K562 (cell line): ENCODE measurements around the gene NRAP. TPM values are rescaled to one million over a fixed set of nuclear protein-coding genes. Genes with fewer than 3 reads are reported as not detected.

Experiments
- ATAC-seq: fragments of 200-7000 bp; cut with Tn5 transposase; 3 replicates; pipeline ENCODE4 v1.9.1; 2020; ENCODE audit warnings: moderate library complexity
- BruUV-seq: library from RNA; stranded (reverse); fragments of 400-500 nt; replicated peaks from 2 replicates; lab custom pipeline; 2021; lab: Mats Ljungman, UMichigan
- CTCF ChIA-PET: fragments of 300-600 bp; formaldehyde crosslinking; extraction: SDS; loops from one replicate; lab custom pipeline; 2021; ENCODE audit warnings: low intra/inter-chr PET ratio; lab: Yijun Ruan, JAX
- POLR2A ChIA-PET: fragments of 300-600, 350-650 bp; sonication (Branson Sonifier 250); formaldehyde crosslinking; extraction: SDS; loops from one replicate; lab custom pipeline; 2021; ENCODE audit warnings: antibody characterized with exemption, inconsistent platforms; lab: Yijun Ruan, JAX
- DNase-seq, 4 experiments: peaks; one replicate each; pipeline versions ENCODE4 v3.0.0 to v3.0.0-alpha.2; 2011 to 2018; ENCODE audit warnings: low spot score in 3 of 4, mixed read lengths in 3 of 4; ENCODE audit errors: extremely low read depth in 1 of 4
- FAIRE-seq: peaks from 2 replicates; lab custom pipeline; 2011; peaks lifted over from hg19 to GRCh38; lab: Jason Lieb, UNC
- H2AFZ ChIP-seq: 2 replicates; pipeline ENCODE4 v1.6.0; 2011; ENCODE audit warnings: low read depth, low read length, control low read depth, inconsistent platforms
- H3K27ac ChIP-seq: fragments of 200-600 bp; 3 replicates; pipeline ENCODE4 v1.8.0; 2011; ENCODE audit warnings: low read depth, mild to moderate bottlenecking, control low read depth, inconsistent platforms, low read length, moderate library complexity, mixed read lengths; ENCODE audit errors: extremely low read depth
- H3K27me3 ChIP-seq, 2 experiments: fragments of 300-600 bp in 1 of 2; 2 replicates in 1 of 2; 3 replicates in 1 of 2; pipeline versions ENCODE4 v1.6.0 to v1.8.0; 2011; ENCODE audit warnings: inconsistent platforms in 2 of 2, low read length in 2 of 2, mild to moderate bottlenecking in 1 of 2, mixed read lengths in 1 of 2, moderate library complexity in 1 of 2; ENCODE audit not compliant: control insufficient read depth in 2 of 2, insufficient read depth in 2 of 2
- H3K36me3 ChIP-seq: fragments of 300-600 bp; 3 replicates; pipeline ENCODE4 v1.8.0; 2011; ENCODE audit warnings: mild to moderate bottlenecking, low read length, inconsistent platforms; ENCODE audit not compliant: control insufficient read depth, insufficient read depth
- H3K4me1 ChIP-seq, 2 experiments: fragments of 200-600 bp in 1 of 2; replicated peaks in 1 of 2; 2 replicates in 1 of 2; 3 replicates in 1 of 2; pipeline versions ENCODE4 v1.5.1 to v1.8.0; 2011; ENCODE audit warnings: inconsistent platforms in 2 of 2, low read length in 2 of 2, mild to moderate bottlenecking in 1 of 2, mixed read lengths in 1 of 2, moderate library complexity in 1 of 2; ENCODE audit not compliant: control insufficient read depth in 2 of 2, insufficient read depth in 2 of 2
- H3K4me2 ChIP-seq: 2 replicates; pipeline ENCODE4 v1.6.1; 2011; ENCODE audit warnings: low read length, control low read depth, inconsistent platforms, mixed read lengths; ENCODE audit not compliant: insufficient read depth
- H3K4me3 ChIP-seq: fragments of 200-600 bp; sonication (generic), shearing (Covaris generic); 2 replicates; pipeline ENCODE4 v1.5.1; 2016; ENCODE audit warnings: control low read depth, inconsistent platforms
- H3K79me2 ChIP-seq: fragments of 200-600 bp; 3 replicates; pipeline ENCODE4 v1.8.0; 2011; ENCODE audit warnings: low read length, inconsistent platforms; ENCODE audit not compliant: control insufficient read depth, insufficient read depth
- H3K9ac ChIP-seq, 2 experiments: 2 replicates each; pipeline versions ENCODE4 v1.6.0 to v1.6.1; 2011; ENCODE audit warnings: low read depth in 2 of 2, low read length in 2 of 2, control low read depth in 1 of 2, inconsistent platforms in 1 of 2, mild to moderate bottlenecking in 1 of 2, mixed read lengths in 1 of 2; ENCODE audit not compliant: insufficient read depth in 1 of 2
- H3K9me1 ChIP-seq: one replicate; pipeline ENCODE4 v1.6.0; 2011; ENCODE audit warnings: inconsistent platforms, mild to moderate bottlenecking, low read length, moderate library complexity; ENCODE audit not compliant: control insufficient read depth, insufficient read depth
- H3K9me3 ChIP-seq: replicated peaks from 2 replicates; pipeline ENCODE4 v1.5.1; 2011; ENCODE audit warnings: low read depth, low read length, inconsistent platforms; ENCODE audit not compliant: control insufficient read depth, insufficient read depth
- H4K20me1 ChIP-seq: replicated peaks from 2 replicates; pipeline ENCODE4 v1.6.1; 2011; ENCODE audit warnings: low read length, inconsistent platforms, mixed read lengths; ENCODE audit not compliant: control insufficient read depth, insufficient read depth
- KHSRP ChIP-seq: fragments of 450-650 bp; IDR thresholded peaks from 2 replicates; pipeline ENCODE4 v1.6.1; 2017
- MEF2A ChIP-seq: IDR thresholded peaks from 2 replicates; pipeline ENCODE4 v1.6.1; 2011; ENCODE audit warnings: low read depth, mild to moderate bottlenecking, low read length, moderate library complexity; ENCODE audit not compliant: control insufficient read depth
- NBN ChIP-seq: fragments of 450-650 bp; IDR thresholded peaks from 2 replicates; pipeline ENCODE4 v1.6.1; 2016; ENCODE audit warnings: low read depth, mild to moderate bottlenecking
- NFE2 ChIP-seq: IDR thresholded peaks from 2 replicates; pipeline ENCODE4 v1.6.1; 2014; ENCODE audit warnings: antibody characterized with exemption, low read depth
- RFX1 ChIP-seq: fragments of 450-650 bp; IDR thresholded peaks from 2 replicates; pipeline ENCODE4 v1.6.1; 2016; ENCODE audit warnings: mild to moderate bottlenecking, moderate library complexity
- SIRT6 ChIP-seq: IDR thresholded peaks from one replicate; pipeline ENCODE4 v1.6.1; 2012; ENCODE audit warnings: low read depth, mild to moderate bottlenecking, control low read depth, inconsistent platforms, low read length, moderate library complexity
- SRSF1 ChIP-seq: fragments of 200-400 bp; formaldehyde crosslinking; IDR thresholded peaks from 2 replicates; pipeline ENCODE4 v1.6.1; 2017; ENCODE audit warnings: mild to moderate bottlenecking, low read depth, low read length, moderate library complexity
- ZNF77 ChIP-seq: fragments of 250-450 bp; sonication (Bioruptor Pico); IDR thresholded peaks from 2 replicates; pipeline ENCODE4 v1.5.0; 2020
- WGBS: fragments of 100-300 bp; shearing (Covaris generic); methylation state at CpG from one replicate; pipeline ENCODE4 v1.1.6; 2016; ENCODE audit warnings: low coverage, mixed read lengths; ENCODE audit not compliant: insufficient coverage; ENCODE audit errors: missing lambda C conversion rate; 5-methylcytosine and 5-hydroxymethylcytosine counted together
- in situ Hi-C: fragments of 300-500 bp; cut with MboI; formaldehyde crosslinking; loops from 4 replicates; pipeline ENCODE4 v1.15.0; 2018; ENCODE audit warnings: inconsistent platforms, mixed read lengths
- intact Hi-C: fragments of 100-400 bp; cut with micrococcal nuclease; formaldehyde crosslinking; loops from 2 replicates; pipeline ENCODE4 v1.14.2; 2022
- polyA plus RNA-seq, 8 experiments: library from polyadenylated mRNA; depleted of rRNA in 4 of 8; stranded (reverse) in 5 of 8; unstranded in 3 of 8; fragments of >200 nt; fragmentation: Nextera tagmentation in 2 of 8; fragmentation: Illumina TruSeq in 1 of 8; extraction: Ambion mirVana in 2 of 8; extraction: Trizol in 1 of 8; gene quantifications; 2 replicates each; pipeline versions ENCODE4 v1.2.1 to v1.2.3, GENCODE V29; 2011 to 2014; ENCODE audit warnings: inconsistent platforms in 1 of 8, missing spikeins in 1 of 8
- total RNA-seq, 7 experiments: library from RNA; depleted of rRNA in 6 of 7; stranded (reverse); fragments of >200 nt in 6 of 7; fragmentation: Illumina TruSeq in 2 of 7; extraction: Trizol in 2 of 7; gene quantifications; 2 replicates each; pipeline versions ENCODE4 v1.2.1 to v1.2.3, GENCODE V29; 2011 to 2021; ENCODE audit warnings: low replicate concordance in 1 of 7
- TF ChIP-seq, protein P1 (sequence below): sonication (generic); formaldehyde crosslinking; IDR thresholded peaks from 2 replicates; pipeline ENCODE4 v1.8.1; 2023; ENCODE audit warnings: mild to moderate bottlenecking, missing genetic modification reagents
- TF ChIP-seq, protein P2 (sequence below): sonication (generic); IDR thresholded peaks from 2 replicates; pipeline ENCODE4 v1.6.1; 2016

NRAP gene
- total and polyA plus RNA-seq, 9 of the 15 experiments (the other 6 are each of a cell fraction or from before 2014, with no cell fraction given) = not detected

DNA sequence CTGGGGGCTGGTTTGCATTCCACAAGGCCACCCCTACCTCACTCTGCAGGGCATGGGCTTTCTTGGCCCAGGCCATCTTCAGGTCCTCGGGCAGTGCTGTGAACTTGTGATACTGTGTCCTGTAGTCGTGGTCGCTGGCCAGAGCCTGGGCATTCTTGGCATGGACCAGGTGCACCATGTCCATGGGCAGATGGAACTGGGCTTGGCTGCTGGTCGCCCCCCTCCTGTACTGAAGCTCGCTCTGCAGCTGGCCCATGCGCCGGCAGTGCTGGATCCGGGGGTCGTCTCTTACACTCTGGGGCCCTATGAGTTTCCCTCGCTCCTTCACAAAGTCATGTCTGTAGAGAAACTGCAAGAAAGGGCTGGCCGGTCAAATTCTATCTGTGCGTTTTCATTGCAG, 59.3 kb downstream of the NRAP start (continued):
- no peak for TF ChIP-seq ZNF77 (CRISPR knock-in tag)
- no peak for TF ChIP-seq SIRT6
- no peak for TF ChIP-seq RFX1

DNA sequence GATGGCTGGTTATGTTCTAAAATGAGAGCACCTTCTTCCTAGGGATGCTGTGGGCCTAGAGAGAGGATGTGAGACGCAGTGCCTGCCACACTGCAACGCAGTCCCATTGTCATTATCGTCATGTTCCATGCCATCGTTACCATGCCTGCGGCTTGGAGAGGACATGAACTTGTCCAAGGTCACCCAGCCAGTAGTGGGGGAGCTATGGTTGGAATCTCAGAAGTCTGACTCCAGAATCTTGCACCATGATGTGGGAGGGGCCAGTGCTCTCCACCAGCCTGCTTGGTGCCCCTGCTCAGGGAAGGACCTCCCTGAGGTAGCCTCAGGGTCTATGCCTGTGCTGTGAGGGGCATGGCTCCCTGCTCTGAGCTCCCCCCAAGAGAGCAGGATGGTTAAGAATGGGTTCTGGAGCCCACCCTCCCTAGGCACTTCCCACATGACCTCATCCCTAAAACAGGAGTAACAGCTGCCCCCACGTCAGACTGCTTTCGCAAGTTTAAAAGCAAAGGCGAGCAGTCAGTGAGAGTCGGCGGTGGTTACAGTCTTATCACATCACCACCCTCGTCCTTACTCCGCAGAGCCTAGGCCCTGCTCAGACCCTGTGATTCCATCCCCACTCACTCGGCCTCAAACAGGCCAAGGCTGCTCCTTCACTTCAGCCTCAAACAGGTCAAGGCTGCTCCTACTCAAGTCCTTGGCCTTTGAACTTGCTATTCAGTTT, 60.6 kb downstream of the NRAP start:
- 3% methylated on average over 13 of the region's 13 CpGs for WGBS
- H3K4me1 ChIP-seq = no peaks in the 10 kb centered on the region
- ChIA-PET CTCF (no interaction called here), POLR2A (no interaction called here)
- H3K9me1 ChIP-seq = no peaks in the 10 kb centered on the region
- H2AFZ ChIP-seq = no peak overlapping the region
- no peak overlapping the region for H3K4me2 ChIP-seq
- no TSS peak for BruUV-seq
- no peaks in the 10 kb centered on the region for H3K79me2 ChIP-seq
- intact Hi-C loops (no loop called here), in situ Hi-C loops (no loop called here)
- H3K27me3 ChIP-seq = peaks cover 0 to 17% of the 10 kb centered on the region in 2 experiments; a peak in 2 of 5 replicates
- ATAC-seq = no peak
- H3K27ac ChIP-seq = no peak overlapping the region
- H3K4me3 ChIP-seq = no peak overlapping the region
- TF ChIP-seq, protein P1, sequence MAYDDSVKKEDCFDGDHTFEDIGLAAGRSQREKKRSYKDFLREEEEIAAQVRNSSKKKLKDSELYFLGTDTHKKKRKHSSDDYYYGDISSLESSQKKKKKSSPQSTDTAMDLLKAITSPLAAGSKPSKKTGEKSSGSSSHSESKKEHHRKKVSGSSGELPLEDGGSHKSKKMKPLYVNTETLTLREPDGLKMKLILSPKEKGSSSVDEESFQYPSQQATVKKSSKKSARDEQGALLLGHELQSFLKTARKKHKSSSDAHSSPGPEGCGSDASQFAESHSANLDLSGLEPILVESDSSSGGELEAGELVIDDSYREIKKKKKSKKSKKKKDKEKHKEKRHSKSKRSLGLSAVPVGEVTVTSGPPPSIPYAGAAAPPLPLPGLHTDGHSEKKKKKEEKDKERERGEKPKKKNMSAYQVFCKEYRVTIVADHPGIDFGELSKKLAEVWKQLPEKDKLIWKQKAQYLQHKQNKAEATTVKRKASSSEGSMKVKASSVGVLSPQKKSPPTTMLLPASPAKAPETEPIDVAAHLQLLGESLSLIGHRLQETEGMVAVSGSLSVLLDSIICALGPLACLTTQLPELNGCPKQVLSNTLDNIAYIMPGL (CRISPR knock-in tag) = no peak
- TF ChIP-seq MEF2A (no peak), NFE2 (no peak), NBN (no peak), KHSRP (no peak), SRSF1 (no peak)
- TF ChIP-seq, protein P2, sequence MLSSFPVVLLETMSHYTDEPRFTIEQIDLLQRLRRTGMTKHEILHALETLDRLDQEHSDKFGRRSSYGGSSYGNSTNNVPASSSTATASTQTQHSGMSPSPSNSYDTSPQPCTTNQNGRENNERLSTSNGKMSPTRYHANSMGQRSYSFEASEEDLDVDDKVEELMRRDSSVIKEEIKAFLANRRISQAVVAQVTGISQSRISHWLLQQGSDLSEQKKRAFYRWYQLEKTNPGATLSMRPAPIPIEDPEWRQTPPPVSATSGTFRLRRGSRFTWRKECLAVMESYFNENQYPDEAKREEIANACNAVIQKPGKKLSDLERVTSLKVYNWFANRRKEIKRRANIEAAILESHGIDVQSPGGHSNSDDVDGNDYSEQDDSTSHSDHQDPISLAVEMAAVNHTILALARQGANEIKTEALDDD = no peak
- DNase-seq = no peak
- no peak overlapping the region for H3K9ac ChIP-seq
- H3K9me3 ChIP-seq = no peaks in the 10 kb centered on the region
- no peaks in the 10 kb centered on the region for H4K20me1 ChIP-seq
- H3K36me3 ChIP-seq = no peaks in the 10 kb centered on the region
- no peak for FAIRE-seq
